HepG2 (cell line): ENCODE results near the gene MST1. TPM values are rescaled to one million over a fixed set of nuclear protein-coding genes. Genes with fewer than 3 reads are reported as not detected.
A peak's percentile ranks its signal among the peaks of the same experiment; 100 is the strongest.

Experiments
- ASH2L ChIP-seq: fragments of 300-600, 200-600 bp; sonication (generic); IDR thresholded peaks from 2 replicates; pipeline ENCODE4 v1.7.0; 2017; ENCODE audit warnings: low read depth, mild to moderate bottlenecking, moderate library complexity, mixed read lengths, low read length; ENCODE audit not compliant: insufficient read length
- ATF7 ChIP-seq, 2 experiments: fragments of 450-650 bp in 1 of 2; sonication (generic) in 1 of 2; formaldehyde crosslinking in 1 of 2; IDR thresholded peaks; 2 replicates each; pipeline versions ENCODE4 v1.4.0 to v1.6.1; 2016 to 2020; ENCODE audit warnings: antibody characterized with exemption in 1 of 2, mild to moderate bottlenecking in 1 of 2, missing genetic modification reagents in 1 of 2
- ELF4 ChIP-seq: sonication (generic); formaldehyde crosslinking; IDR thresholded peaks from 2 replicates; pipeline ENCODE4 v1.5.0; 2020; ENCODE audit warnings: missing genetic modification reagents, mild to moderate bottlenecking, moderate library complexity, borderline replicate concordance
- GABPB1 ChIP-seq: IDR thresholded peaks from 2 replicates; pipeline ENCODE4 v1.6.1; 2016; ENCODE audit warnings: mild to moderate bottlenecking, missing genetic modification reagents, moderate library complexity, missing compliant biosample characterization
- MXI1 ChIP-seq: IDR thresholded peaks from 3 replicates; pipeline ENCODE4 v1.6.1; 2012; ENCODE audit warnings: low read depth, low read length, inconsistent platforms, borderline replicate concordance
- NR3C1 ChIP-seq: sonication (generic); formaldehyde crosslinking; IDR thresholded peaks from 2 replicates; pipeline ENCODE4 v1.4.0; 2020; ENCODE audit warnings: missing genetic modification reagents
- PRDM15 ChIP-seq: sonication (generic); formaldehyde crosslinking; IDR thresholded peaks from 2 replicates; pipeline ENCODE4 v1.4.0; 2020; ENCODE audit warnings: missing genetic modification reagents
- SMYD3 ChIP-seq: sonication (generic); formaldehyde crosslinking; IDR thresholded peaks from 2 replicates; pipeline ENCODE4 v1.8.1; 2023; ENCODE audit warnings: mild to moderate bottlenecking, missing genetic modification reagents
- SRSF9 ChIP-seq: fragments of 200-400 bp; formaldehyde crosslinking; IDR thresholded peaks from 2 replicates; pipeline ENCODE4 v1.6.1; 2018; ENCODE audit warnings: borderline replicate concordance, mild to moderate bottlenecking, low read depth, low read length; ENCODE audit not compliant: insufficient read depth, poor library complexity, severe bottlenecking
- THAP9 ChIP-seq: sonication (generic); formaldehyde crosslinking; IDR thresholded peaks from 2 replicates; pipeline ENCODE4; 2020; ENCODE audit warnings: missing genetic modification reagents, mild to moderate bottlenecking, borderline replicate concordance
- USF2 ChIP-seq, 2 experiments: sonication (generic) in 1 of 2; formaldehyde crosslinking in 1 of 2; IDR thresholded peaks; 2 replicates each; pipeline versions ENCODE4 v1.5.1 to v1.6.1; 2011 to 2020; ENCODE audit warnings: borderline replicate concordance in 1 of 2, low read depth in 1 of 2, low read length in 1 of 2, mild to moderate bottlenecking in 1 of 2, missing genetic modification reagents in 1 of 2, moderate library complexity in 1 of 2
- ZNF687 ChIP-seq: sonication (generic); formaldehyde crosslinking; IDR thresholded peaks from 2 replicates; pipeline ENCODE4 v1.5.1; 2020; ENCODE audit warnings: mild to moderate bottlenecking, missing genetic modification reagents, moderate library complexity
- polyA plus RNA-seq, 8 experiments: library from polyadenylated mRNA; depleted of rRNA in 3 of 8; stranded (reverse) in 7 of 8; unstranded in 1 of 8; fragments of >200 nt; fragmentation: Illumina TruSeq in 4 of 8; extraction: Trizol in 4 of 8; gene quantifications; 2 replicates each; pipeline versions ENCODE4 v1.2.1 to v1.2.3, GENCODE V29; 2011 to 2016; ENCODE audit warnings: low read depth in 4 of 8, missing spikeins in 1 of 8, mixed read lengths in 1 of 8; ENCODE audit not compliant: insufficient read depth in 1 of 8
- total RNA-seq, 5 experiments: library from RNA; depleted of rRNA; stranded (reverse); fragments of >200 nt; fragmentation: Illumina TruSeq; extraction: Trizol; gene quantifications; 2 replicates each; pipeline ENCODE4 v1.2.3, GENCODE V29; 2016; ENCODE audit warnings: low read depth in 1 of 5

The MST1 gene
- total and polyA plus RNA-seq, 2 of the 13 experiments (the other 11 are each of a cell fraction or from before 2014, with no cell fraction given) = 189 to 452 TPM

- TF ChIP-seq ZNF687 (CRISPR knock-in tag) = peak; percentile 78
- no peak for TF ChIP-seq NR3C1 (CRISPR knock-in tag)
- TF ChIP-seq THAP9 (CRISPR knock-in tag) = peak; percentile 72; the same call in 1 of the 2 replicates
- no peak for TF ChIP-seq SMYD3 (CRISPR knock-in tag)
- TF ChIP-seq GABPB1 (CRISPR knock-in tag) = peak; percentile 85; the same call in 1 of the 2 replicates
- TF ChIP-seq SRSF9 = no peak
- TF ChIP-seq PRDM15 (CRISPR knock-in tag) = no peak
- TF ChIP-seq USF2 (IDR thresholded peaks at IDR 0.05; ENCODE audit: low read depth, low read length) = no peak
- no peak for TF ChIP-seq USF2 (CRISPR knock-in tag; IDR thresholded peaks at IDR 0.05; ENCODE audit: borderline replicate concordance)
- peak; percentile 76; the same call in 1 of the 2 replicates for TF ChIP-seq ELF4 (CRISPR knock-in tag)
- TF ChIP-seq MXI1 = peak; percentile 55; the same call in 1 of the 3 replicates
- TF ChIP-seq ASH2L = peak; percentile 72
- no peak for TF ChIP-seq ATF7 (IDR thresholded peaks at IDR 0.05)
- TF ChIP-seq ATF7 (CRISPR knock-in tag; IDR thresholded peaks at IDR 0.05) = 0 out of 2 replicates have a peak, but pooled peaks have one; percentile 53
Measured at GRCh38 chr3:49723628-49724551, 34.6 kb upstream of the MST1 start, which contains the start of gene GMPPB (continued).
